Fibroblast of skin of abdomen (primary cell): ENCODE measurements around the gene COX7B2.

Source experiments
- DNase-seq: peaks from one replicate; pipeline ENCODE4 v3.0.0-alpha.2; 2013

The COX7B2 gene

GRCh38 chr4:46889410-46889809 lies 19.6 kb downstream of the COX7B2 start:
- DNase-seq: no peak

GRCh38 chr4:46886711-46887110 lies 22.3 kb downstream of the COX7B2 start:
- DNase-seq: no peak

DNA sequence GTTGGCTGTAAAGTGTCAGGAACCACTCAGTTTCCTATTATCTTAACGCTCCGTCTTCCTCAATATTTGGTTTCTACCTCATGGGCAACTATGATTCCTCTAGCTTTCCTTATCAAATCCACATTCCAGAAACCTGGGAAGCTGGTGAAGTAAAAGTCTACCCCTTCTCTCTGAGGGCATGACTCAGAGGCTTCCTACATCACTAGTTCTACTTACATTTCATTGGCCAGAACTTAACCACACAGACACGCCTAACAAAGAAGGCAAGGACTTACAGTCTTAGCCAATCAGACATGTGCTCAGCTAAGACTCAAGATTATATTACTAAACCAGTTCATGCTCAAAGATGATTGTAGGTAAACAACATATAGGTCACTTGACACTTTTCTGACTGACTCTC lies 30.4 kb downstream of the COX7B2 start:
- DNase-seq: no peak

DNA sequence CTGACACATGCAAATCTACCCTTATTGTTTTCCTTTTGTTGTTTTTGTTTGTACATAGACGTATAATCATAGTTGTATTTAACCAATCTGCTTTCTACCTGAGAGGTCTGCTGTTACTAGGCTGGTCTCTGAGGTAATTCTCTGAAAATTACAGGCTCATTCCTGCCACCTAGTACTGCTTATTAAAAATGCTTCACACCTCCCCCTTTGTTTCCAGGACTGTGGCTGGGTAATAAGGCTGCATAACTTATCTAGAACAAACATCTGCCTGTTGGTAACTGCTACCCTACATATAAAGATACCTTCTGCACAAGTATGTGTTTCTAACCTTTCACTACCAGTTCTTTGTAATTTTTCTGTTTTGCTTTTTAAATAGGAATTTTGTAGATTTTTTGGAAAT lies 34.2 kb downstream of the COX7B2 start:
- DNase-seq: no peak

GRCh38 chr4:46870411-46870810 lies 38.6 kb downstream of the COX7B2 start:
- DNase-seq: no peak

DNA sequence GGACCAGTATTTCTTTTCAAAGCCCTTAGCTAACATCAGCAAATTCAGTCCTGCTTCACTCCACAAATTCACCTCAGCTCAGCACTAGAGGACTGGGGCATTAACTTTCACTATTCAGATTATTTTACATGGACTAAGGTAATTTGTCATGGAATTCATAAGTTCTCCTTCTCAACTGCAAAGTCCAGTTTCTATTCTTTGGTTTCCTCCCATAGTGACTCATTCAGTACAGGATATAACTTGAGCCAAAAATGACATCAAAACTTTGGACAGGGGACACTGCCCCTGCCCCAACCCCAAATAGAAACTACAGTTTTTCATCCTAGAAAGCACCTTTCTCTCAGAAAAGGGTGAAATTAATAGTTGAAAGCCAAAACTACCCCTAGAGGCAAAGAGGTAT lies 52.7 kb downstream of the COX7B2 start:
- no peak for DNase-seq

- no peak for DNase-seq
These were observed 56.2 kb downstream of the COX7B2 start for GRCh38 chr4:46852800-46853199.

DNA sequence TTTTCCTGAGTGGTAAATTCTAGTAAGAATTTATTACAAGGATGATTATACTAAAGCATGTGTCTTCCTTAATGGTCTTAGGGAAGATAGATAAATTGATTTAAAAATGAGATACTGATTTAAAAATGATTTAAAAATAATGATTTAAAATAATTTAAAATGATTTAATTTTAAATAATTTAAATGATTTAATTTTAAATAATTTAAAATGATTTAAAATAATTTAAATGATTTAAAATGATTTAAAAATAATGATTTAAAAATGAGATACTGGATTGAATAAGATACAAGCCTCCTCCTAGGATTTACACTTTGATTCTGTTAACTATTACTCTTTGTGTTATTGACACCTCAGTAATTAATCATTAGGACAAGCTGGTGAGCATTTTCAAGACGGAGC lies 59.0 kb downstream of the COX7B2 start:
- DNase-seq: no peak

DNA sequence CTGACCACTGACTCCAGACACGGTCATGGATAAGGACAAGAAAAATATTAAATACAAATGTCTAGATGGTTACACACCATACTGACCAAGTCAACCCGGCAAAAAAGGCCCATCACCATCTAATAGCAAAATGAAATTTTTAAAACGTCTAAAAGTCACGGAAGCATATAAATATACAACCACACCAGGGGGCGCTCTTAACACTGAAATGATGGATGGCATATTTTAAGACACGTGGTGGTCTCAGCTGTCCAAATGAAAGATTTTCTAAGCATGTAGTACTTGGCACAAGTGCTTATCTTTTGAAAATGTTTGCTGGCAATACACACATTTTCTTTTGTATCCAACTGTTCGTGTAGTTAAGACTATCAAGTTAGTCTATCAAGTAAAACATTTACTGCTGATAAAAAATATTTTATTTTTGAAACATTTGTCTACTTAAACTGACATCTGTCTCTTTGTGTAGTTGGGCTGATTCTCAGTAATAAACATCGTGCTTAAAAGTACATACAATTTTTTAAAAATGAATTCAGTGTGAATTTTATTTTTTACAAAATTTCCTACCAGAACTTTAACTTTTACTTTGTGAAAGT lies 64.6 kb downstream of the COX7B2 start:
- peak; percentile 45 for DNase-seq

GRCh38 chr4:46839128-46839527 lies 69.9 kb downstream of the COX7B2 start:
- no peak for DNase-seq

- DNase-seq: no peak
These were observed 71.4 kb downstream of the COX7B2 start for GRCh38 chr4:46837639-46838038.

- DNase-seq: no peak
These were observed 72.5 kb downstream of the COX7B2 start for GRCh38 chr4:46836584-46836983.

DNA sequence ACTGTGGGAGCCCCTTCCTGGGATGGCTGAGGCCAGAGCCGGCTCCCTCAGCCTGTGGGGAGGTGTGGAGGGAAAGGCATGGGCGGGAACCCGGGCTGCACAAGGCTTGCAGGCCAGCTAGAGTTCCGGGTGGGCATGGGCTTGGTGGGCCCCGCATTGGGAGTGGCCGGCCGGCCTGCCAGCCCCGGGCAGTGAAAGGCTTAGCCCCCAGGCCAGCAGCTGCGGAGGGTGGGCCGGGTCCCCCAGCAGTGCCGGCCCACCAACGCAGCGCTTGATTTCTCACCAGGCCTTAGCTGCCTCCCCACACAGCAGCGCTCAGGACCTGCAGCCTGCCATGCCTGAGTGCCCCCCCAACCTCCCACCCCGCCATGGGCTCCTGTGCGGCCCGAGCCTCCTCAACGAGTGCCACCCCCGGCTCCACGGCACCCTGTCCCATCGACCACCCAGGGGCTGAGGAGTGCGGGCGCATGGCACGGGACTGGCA lies 78.0 kb downstream of the COX7B2 start:
- no peak for DNase-seq

GRCh38 chr4:46820154-46820553 lies 88.9 kb downstream of the COX7B2 start:
- DNase-seq: no peak

- no peak for DNase-seq
These were observed 90.0 kb downstream of the COX7B2 start for GRCh38 chr4:46819095-46819494.

DNA sequence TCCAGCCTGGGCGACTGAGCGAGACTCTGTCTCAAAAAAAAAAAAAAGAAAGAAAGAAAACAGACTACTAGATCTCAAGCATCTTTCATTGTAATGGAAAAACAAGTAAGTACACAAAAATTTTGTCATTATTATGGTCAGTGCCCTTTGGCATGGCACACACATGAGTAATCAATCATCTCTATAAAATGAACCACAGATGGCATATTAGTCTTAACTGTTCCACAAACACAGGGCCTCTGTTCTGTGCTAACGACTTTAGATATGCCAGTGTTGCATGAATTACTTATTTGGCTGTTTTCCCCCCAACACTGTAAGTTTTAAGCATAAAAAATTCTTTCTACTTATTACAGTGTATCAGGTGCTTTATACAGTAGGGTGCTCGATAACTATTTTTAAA lies 90.4 kb downstream of the COX7B2 start:
- DNase-seq: no peak

- no peak for DNase-seq
These were observed 91.2 kb downstream of the COX7B2 start for GRCh38 chr4:46817806-46818205.

DNA sequence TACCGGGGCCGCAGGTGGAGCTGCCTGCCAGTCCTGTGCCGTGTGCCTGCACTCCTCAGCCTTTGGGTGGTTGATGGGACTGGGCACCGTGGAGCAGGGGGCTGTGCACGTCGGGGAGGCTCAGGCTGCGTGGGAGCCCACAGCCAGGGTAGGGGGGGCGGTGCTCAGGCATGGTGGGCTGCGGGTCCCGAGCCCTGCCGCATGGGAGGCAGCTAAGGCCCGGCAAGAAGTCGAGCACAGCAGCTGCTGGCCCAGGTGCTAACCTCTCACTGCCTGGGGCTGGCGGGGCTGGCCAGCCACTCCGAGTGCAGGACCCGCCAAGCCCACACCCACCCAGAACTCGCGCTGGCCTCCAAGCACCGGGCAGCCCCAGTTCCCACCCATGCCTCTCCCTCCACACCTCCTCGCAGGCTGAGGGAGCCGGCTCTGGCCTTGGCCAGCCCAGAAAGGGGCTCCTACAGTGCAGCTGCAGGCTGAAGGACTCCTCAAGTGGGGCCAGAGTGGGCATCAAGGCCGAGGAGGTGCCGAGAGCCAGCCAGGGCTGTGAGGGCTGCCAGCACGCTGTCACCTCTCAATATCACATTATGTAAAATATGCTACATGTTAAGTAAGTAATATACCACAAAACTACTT lies 104.1 kb downstream of the COX7B2 start:
- DNase-seq: no peak

DNA sequence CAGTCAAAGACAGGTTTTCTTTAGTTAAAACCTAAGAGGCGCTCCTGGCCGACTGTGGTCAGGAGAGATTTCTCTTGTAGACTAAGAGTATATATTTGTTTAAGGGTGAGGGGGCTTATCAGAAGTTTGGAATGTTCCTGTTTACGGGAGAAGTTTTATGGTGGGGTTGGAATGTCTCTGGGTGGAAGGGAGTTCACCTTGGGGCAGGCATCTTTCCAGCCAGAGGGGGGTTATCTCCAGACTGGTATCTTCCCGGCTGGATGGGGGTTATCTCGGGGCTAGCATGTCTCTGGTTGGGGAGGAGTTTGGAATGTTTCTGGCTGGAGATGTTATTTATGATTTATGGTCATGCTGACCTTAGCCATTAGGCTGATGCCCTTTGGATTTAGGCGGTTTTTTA lies 116.0 kb downstream of the COX7B2 start:
- DNase-seq: no peak

DNA sequence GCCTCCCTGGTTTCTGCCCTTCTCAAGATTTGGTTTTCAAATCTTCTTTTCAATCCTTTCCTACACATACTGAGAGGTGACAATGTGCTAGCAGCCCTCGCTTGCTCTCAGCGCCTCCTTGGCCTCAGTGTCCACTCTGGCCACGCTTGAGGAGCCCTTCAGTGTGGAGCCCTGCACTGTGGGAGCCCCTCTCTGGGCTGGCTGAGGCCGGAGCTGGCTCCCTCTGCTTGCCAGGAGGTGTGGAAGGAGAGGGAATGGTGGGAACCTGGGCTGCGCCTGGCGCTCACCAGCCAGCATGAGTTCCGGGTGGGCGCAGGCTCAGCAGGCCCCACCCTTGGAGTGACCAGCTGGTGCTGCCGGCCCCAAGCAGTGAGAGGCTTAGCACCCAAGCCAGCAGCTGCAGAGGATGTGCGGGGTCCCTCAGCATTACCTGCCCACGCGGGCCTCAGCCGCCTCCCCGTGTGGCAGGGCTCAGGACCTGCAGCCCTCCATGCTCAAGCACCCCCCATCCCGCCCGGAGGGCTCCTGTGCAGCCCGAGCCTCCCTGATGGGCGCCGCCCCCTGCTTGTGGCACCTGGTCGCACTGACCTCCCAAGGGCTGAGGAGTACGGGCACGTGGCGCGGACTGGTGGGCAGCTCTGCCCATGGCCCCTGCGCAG lies 127.5 kb downstream of the COX7B2 start:
- DNase-seq: no peak

DNA sequence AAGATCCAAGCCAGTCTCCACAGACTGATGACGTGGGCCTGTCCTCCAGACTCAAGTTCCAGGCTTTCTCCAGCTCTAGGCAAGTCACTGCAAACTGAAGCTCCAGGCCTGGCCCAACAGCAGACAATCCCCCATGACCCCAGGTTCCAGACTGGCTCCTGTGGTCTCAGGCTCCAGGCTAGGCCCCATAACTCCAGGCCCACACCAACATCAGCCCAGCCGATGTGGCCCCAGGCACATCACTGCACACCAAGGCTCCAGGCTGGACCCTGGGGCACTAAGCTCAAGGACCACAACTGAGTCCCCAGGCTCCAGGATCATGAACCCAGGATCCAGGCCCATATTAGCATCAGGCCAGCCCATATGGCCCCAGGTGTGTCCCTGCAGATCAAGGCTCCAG lies 143.6 kb downstream of the COX7B2 start:
- DNase-seq: no peak

- DNase-seq: no peak
These were observed 179.0 kb downstream of the COX7B2 start for GRCh38 chr4:46730075-46730474.

- DNase-seq: no peak
These were observed 189.0 kb downstream of the COX7B2 start for GRCh38 chr4:46720055-46720454.

- DNase-seq: no peak
These were observed 191.1 kb downstream of the COX7B2 start for GRCh38 chr4:46717950-46718349.
